Effector memory CD4-positive, alpha-beta T cell (primary cell): ENCODE measurements around the gene MANEA.

ENCODE experiments used
- DNase-seq, 3 donors: peaks; one replicate each; pipeline ENCODE4 v3.0.0-alpha.2; 2020
- H3K27ac ChIP-seq: 2 replicates; pipeline ENCODE4 v1.7.0; 2013; ENCODE audit warnings: mild to moderate bottlenecking, low read length, moderate library complexity; ENCODE audit not compliant: insufficient read depth, poor library complexity, severe bottlenecking
- H3K27me3 ChIP-seq: replicated peaks from 2 replicates; pipeline ENCODE4 v1.7.0; 2013; ENCODE audit warnings: mild to moderate bottlenecking, low read length; ENCODE audit not compliant: insufficient read depth, control insufficient read depth, poor library complexity, severe bottlenecking
- H3K36me3 ChIP-seq: 2 replicates; pipeline ENCODE4 v1.7.0; 2013; ENCODE audit warnings: mild to moderate bottlenecking, low read length, moderate library complexity; ENCODE audit not compliant: control insufficient read depth, insufficient read depth
- H3K4me1 ChIP-seq: 2 replicates; pipeline ENCODE4 v1.7.0; 2013; ENCODE audit warnings: low read length, mild to moderate bottlenecking; ENCODE audit not compliant: control insufficient read depth, insufficient read depth, poor library complexity, severe bottlenecking
- H3K4me3 ChIP-seq: 2 replicates; pipeline ENCODE4 v1.7.0; 2013; ENCODE audit warnings: low read length, low read depth, mild to moderate bottlenecking; ENCODE audit not compliant: insufficient read depth, poor library complexity, severe bottlenecking
- H3K9me3 ChIP-seq: 2 replicates; pipeline ENCODE4 v1.7.0; 2013; ENCODE audit warnings: mild to moderate bottlenecking, low read length, moderate library complexity; ENCODE audit not compliant: control insufficient read depth

The MANEA gene

DNA sequence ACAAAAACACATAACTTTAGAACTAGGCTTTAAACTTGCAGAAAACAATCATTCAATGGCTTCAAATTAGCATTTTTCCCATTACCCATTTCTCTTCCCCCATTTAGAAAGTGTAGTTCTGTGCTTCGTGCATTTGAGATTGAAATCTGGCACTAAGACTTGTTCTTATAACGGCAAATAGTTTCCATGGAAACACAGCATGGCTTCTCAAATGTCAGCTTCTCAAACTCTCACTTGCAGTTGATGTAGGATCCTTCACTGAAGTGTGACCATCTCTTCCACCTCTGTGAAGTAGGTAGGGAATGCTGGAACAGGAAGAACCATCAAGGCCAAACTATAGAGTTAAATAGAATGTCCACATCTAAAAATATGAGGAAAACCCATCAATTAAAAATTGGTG, 52.2 kb downstream of the MANEA start:
- H3K27ac ChIP-seq: no peak overlapping the region
- H3K9me3 ChIP-seq: no peaks in the 10 kb centered on the region
- H3K4me1 ChIP-seq: no peaks in the 10 kb centered on the region
- no peak overlapping the region for H3K4me3 ChIP-seq
- no peaks in the 10 kb centered on the region for H3K27me3 ChIP-seq
- DNase-seq: no peak
- H3K36me3 ChIP-seq: no peaks in the 10 kb centered on the region

DNA sequence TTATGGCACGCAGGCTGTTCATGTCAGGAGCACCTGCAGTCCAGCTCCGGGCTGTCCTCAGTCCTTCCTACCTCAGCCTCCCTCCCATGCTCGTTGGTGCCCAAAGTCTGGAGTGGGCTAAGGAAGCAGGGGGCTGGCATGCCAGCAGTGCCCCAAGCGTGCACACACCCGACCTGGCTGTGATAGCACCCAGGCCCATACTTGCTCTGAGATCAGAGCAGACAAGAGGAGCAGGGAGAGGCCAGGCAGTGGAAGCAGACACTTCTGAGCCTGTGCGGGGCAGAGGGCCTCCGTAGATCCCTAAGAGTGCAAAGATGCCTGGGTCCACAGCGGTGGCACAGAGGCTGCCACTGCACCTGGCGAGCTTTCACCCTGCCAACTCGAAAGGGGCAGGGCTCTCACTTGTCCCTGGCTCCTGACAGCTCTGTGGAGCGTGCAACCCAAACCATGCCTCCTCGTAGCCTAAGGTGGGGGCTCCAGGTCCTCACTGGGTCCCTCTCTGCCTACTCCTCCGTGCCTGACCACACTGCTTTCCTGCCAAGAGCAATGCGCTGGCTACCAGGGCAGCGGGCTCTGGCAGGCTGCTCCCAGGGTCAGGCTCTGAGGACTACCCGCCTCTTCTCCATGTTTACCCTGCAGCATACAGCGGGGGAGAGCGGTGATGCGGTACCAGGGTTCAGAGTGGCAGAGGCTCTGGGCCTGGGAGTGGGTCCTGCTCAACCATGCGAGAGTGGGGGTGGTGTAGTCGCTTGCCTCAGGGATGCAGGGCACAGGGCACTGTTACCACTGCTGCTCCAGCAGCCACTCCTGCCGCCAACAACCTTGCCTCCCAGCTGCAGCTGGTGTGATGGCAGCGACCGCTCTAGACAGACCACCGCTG, 59.5 kb downstream of the MANEA start:
- no peaks in the 10 kb centered on the region for H3K36me3 ChIP-seq
- no peak overlapping the region for H3K27ac ChIP-seq

DNA sequence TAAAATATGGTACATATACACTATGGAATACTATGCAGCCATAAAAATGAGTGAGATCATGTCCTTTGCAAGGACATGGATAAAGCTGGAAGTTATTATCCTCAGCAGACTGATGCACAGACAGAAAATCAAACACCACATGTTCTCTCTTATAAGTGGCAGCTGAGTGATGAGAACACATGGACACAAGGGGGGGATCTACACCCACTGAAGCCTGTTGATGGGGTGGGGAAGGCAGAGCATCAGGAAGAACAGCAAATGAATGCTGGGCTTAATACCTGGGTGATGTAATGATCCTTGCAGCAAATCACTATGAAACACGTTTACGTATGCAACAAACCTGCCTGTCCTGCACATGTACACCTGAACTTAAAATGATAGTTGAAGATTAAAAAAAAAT, 71.3 kb downstream of the MANEA start:
- Histone ChIP-seq H3K4me1 (no peaks in the 10 kb centered on the region), H3K27ac (no peak overlapping the region), H3K9me3 (no peaks in the 10 kb centered on the region), H3K27me3 (no peaks in the 10 kb centered on the region), H3K4me3 (no peak overlapping the region), H3K36me3 (no peaks in the 10 kb centered on the region)
- DNase-seq: no peak

More for the DNA sequence above, 59.5 kb downstream of the MANEA start:
- no peaks in the 10 kb centered on the region for H3K9me3 ChIP-seq
- H3K4me1 ChIP-seq: no peaks in the 10 kb centered on the region
- H3K27me3 ChIP-seq: no peaks in the 10 kb centered on the region
- DNase-seq: no peak
- no peak overlapping the region for H3K4me3 ChIP-seq

DNA sequence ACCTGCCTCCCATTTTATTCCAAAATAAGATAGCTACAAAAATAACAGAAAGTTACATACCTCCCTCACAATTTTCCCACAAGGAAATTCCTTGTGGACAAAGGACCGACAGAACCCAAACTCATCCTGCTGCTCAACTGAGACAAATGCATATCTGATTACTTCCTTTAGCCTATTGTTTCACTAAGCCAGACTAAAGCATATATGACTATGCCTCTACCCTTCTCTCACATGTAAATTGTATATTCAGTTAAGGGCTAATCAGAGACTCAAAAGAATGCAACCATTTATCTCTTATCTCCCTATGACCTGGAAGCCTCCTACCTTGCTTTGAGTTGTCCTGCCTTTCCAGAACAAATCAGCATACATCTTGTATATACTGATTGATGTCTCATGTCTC, 72.1 kb downstream of the MANEA start:
- Histone ChIP-seq H3K27ac (no peak overlapping the region), H3K36me3 (no peaks in the 10 kb centered on the region), H3K9me3 (no peaks in the 10 kb centered on the region), H3K4me3 (no peak overlapping the region), H3K4me1 (no peaks in the 10 kb centered on the region), H3K27me3 (no peaks in the 10 kb centered on the region)
- DNase-seq: no peak

DNA sequence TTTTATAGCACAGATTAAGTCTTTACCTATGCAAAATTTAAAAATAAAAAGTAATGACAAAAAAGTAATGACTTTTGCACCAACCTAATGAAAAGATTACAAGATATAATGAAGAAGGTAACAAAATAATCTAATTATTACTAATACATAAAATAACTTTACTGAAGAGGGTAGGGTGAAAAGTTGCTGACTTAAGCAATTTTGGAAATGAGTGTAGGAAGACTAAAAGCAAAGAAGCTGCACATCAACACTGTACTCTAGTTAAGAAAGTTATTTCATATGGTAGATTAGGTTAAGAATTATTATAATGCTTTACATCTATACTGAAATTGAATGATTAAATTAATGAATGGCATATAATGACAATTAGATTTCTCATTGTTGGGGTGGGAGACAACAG, 76.8 kb downstream of the MANEA start:
- no peak overlapping the region for H3K4me3 ChIP-seq
- H3K27me3 ChIP-seq: no peaks in the 10 kb centered on the region
- no peak overlapping the region for H3K27ac ChIP-seq
- no peaks in the 10 kb centered on the region for H3K4me1 ChIP-seq
- no peaks in the 10 kb centered on the region for H3K36me3 ChIP-seq
- no peak for DNase-seq
- no peaks in the 10 kb centered on the region for H3K9me3 ChIP-seq

DNA sequence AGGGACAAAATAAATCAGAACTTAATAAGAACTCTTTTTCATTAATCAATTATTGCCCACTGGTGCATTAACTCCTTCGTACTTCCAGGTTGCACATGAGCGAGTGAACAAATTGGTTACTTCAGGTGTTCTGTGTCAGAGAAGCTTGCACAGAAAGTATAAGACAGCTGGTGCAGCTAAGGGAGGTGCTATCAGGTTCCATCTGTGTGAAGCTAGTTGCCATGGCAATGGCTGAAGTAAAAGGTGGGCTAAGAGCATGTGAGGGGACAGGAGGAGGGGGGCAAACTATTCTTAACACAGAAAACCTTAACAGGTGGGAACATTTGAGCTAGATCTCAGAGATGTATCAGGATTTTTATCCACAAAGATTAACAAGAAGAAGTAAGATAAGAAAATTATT, 81.6 kb downstream of the MANEA start:
- DNase-seq: no peak
- Histone ChIP-seq H3K27me3 (no peaks in the 10 kb centered on the region), H3K4me3 (no peak overlapping the region), H3K4me1 (no peaks in the 10 kb centered on the region), H3K36me3 (no peaks in the 10 kb centered on the region), H3K9me3 (no peaks in the 10 kb centered on the region), H3K27ac (no peak overlapping the region)
